ENCODE data around the gene ELP2.

ELP2 gene

DNA sequence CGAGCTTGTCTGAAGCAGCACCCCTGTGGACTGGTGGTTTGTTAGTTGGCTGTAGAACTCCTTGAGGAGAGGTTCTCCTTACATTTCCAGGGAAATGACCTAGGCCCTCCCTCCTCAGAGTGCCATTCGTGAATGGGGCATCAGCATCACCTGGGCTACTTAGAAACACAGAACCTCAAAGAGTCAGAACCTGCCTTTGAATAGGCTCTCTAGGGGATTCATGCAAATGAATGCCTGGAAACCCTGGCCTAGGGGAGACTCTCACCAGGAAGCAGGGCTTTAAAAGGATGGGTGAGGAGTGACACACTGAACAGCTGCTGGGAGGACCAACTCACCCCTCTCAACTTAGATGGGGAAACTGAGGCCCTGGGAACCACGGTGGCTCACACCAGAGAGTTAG, 55.5 kb downstream of the ELP2 start:
- Histone ChIP-seq H4K91ac (ENCODE audit: low read length) (no peak overlapping the region), H3K14ac (ENCODE audit: low read length in 2 of 2) (no peak overlapping the region), H3K9ac (ENCODE audit: low read length) (no peak overlapping the region), H2BK5ac (ENCODE audit: low read depth, low read length, poor library complexity, severe bottlenecking) (no peak overlapping the region), H3K23ac (ENCODE audit: low read length in 2 of 2) (no peak overlapping the region), H3K4me3 (ENCODE audit: insufficient read depth in 1 of 2, low read depth in 1 of 2, low read length in 2 of 2) (no peak overlapping the region), H3K4ac (ENCODE audit: low read depth in 1 of 2, low read length in 2 of 2) (no peak overlapping the region), H4K8ac (ENCODE audit: low read length) (no peak overlapping the region), H3K9me3 (ENCODE audit: control insufficient read depth, low read length) (no peaks in the 10 kb centered on the region), H3K27me3 (ENCODE audit: control insufficient read depth in 1 of 2, insufficient read depth in 1 of 2, low read length in 2 of 2) (no peaks in the 10 kb centered on the region), H3K4me2 (ENCODE audit: low read length, poor library complexity, severe bottlenecking) (no peak overlapping the region), H3K79me1 (replicated peaks; ENCODE audit: low read length, poor library complexity, severe bottlenecking) (peaks cover 35% of the 10 kb centered on the region), H3K27ac (ENCODE audit: low read length, poor library complexity, severe bottlenecking) (no peak overlapping the region), H3K4me1 (ENCODE audit: control insufficient read depth, insufficient read depth, low read depth, low read length) (peaks cover 32% of the 10 kb centered on the region), H2BK15ac (ENCODE audit: low read depth, poor library complexity, severe bottlenecking) (no peak overlapping the region), H2AFZ (ENCODE audit: low read depth, low read length) (no peak overlapping the region), H2BK120ac (ENCODE audit: low read depth, low read length) (no peak overlapping the region), H2BK12ac (ENCODE audit: low read length in 2 of 2) (no peak overlapping the region), H2AK5ac (ENCODE audit: low read length, severe bottlenecking) (peak overlapping the region; percentile 24), H3K18ac (ENCODE audit: low read depth in 1 of 2, low read length in 2 of 2) (no peak overlapping the region), H3K36me3 (ENCODE audit: control insufficient read depth in 1 of 2, insufficient read depth in 2 of 2, low read depth in 1 of 2, low read length in 2 of 2) (peaks cover 0 to 3% of the 10 kb centered on the region in 2 experiments)
- 64% methylated on average over 3 of the region's 3 CpGs for WGBS
- DNase-seq = no peak

DNA sequence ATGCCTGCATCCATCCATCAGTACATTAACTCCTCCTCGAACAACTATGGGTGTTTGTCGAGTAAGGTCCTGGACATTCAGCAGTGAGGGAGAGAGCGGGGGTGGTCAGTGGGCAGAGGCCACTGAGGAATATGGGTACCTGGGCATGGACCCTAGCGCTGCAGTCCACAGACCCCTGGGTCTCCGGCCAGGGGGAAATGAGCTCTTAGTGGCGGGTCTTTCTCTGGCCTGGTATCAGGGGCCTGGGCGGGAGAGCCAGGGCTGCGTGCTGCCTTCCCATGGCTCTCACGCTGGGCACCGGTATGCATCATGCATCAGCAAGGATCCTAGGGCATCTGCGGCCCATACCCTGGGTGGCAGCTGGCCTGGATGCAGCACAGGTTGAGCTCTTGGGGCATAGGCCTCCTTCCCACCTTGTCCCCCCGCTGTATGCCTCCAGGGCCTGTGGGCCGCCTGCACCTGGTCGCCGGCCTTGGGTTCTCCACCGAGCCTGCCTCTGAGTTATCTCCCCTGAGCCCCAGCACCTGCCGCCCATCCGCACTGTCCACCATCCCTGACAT, 56.3 kb downstream of the ELP2 start:
- Histone ChIP-seq H2BK5ac (ENCODE audit: low read depth, low read length, poor library complexity, severe bottlenecking) (no peak overlapping the region), H4K91ac (ENCODE audit: low read length) (peak overlapping the region; percentile 44), H2BK12ac (ENCODE audit: low read length in 2 of 2) (no peak overlapping the region), H3K18ac (ENCODE audit: low read depth in 1 of 2, low read length in 2 of 2) (peak overlapping the region in 1 of 2 experiments; percentile 5), H3K4me3 (ENCODE audit: insufficient read depth in 1 of 2, low read depth in 1 of 2, low read length in 2 of 2) (peak overlapping the region; percentile 86 to 96), H3K14ac (ENCODE audit: low read length in 2 of 2) (peak overlapping the region in 1 of 2 experiments; percentile 5), H3K9me3 (ENCODE audit: control insufficient read depth, low read length) (no peaks in the 10 kb centered on the region), H4K8ac (ENCODE audit: low read length) (no peak overlapping the region), H3K4ac (ENCODE audit: low read depth in 1 of 2, low read length in 2 of 2) (no peak overlapping the region), H3K4me1 (ENCODE audit: control insufficient read depth, insufficient read depth, low read depth, low read length) (peaks cover 32% of the 10 kb centered on the region), H3K79me1 (replicated peaks; ENCODE audit: low read length, poor library complexity, severe bottlenecking) (peaks cover 35% of the 10 kb centered on the region), H3K27ac (ENCODE audit: low read length, poor library complexity, severe bottlenecking) (no peak overlapping the region), H2BK15ac (ENCODE audit: low read depth, poor library complexity, severe bottlenecking) (no peak overlapping the region), H2BK120ac (ENCODE audit: low read depth, low read length) (no peak overlapping the region), H3K23ac (ENCODE audit: low read length in 2 of 2) (peak overlapping the region in 1 of 2 experiments; percentile 27), H3K4me2 (ENCODE audit: low read length, poor library complexity, severe bottlenecking) (peak overlapping the region; percentile 81), H3K9ac (ENCODE audit: low read length) (peak overlapping the region; percentile 92), H2AFZ (ENCODE audit: low read depth, low read length) (no peak overlapping the region), H3K36me3 (ENCODE audit: control insufficient read depth in 1 of 2, insufficient read depth in 2 of 2, low read depth in 1 of 2, low read length in 2 of 2) (peaks cover 0 to 3% of the 10 kb centered on the region in 2 experiments), H3K27me3 (ENCODE audit: control insufficient read depth in 1 of 2, insufficient read depth in 1 of 2, low read length in 2 of 2) (no peaks in the 10 kb centered on the region), H2AK5ac (ENCODE audit: low read length, severe bottlenecking) (peak overlapping the region; percentile 30)
- DNase-seq = no peak
- WGBS = 74% methylated on average over 18 of the region's 18 CpGs

DNA sequence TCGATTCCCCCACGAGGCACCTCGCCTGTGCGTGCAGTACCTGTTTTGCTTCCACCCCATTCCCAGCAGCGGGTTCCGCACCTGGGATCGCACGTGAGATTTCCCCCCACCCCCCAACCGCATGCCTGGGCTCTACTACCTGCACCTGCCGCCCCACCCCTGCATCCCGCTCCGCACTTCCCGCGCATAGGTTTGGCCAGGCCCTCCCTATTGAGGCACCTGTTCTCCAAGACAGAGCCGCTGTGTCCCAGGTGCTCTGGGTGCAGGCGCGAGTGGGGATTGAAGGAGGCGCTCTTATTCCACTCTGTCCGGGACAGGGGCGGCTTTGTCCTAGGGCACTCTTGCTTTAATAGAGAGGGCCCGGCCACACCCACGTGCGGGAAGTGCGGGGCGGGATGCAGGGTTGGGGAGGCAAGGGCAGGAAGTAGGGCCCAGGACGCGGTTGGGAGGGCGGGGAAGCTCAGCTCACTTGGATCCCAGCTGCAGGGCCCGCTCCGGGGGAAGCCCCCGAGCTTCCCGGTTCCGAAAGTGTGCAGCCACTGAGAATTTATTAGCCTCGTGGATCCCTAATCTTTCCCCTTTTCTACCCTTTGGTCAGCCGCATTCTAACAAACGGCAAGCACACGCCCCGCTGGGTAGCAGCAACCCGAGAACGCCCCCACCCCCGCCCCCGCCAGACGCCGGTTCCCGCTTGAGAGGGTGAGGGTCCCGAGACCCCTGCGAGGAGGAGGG, 56.9 kb downstream of the ELP2 start:
- H3K4me1 ChIP-seq (ENCODE audit: control insufficient read depth, insufficient read depth, low read depth, low read length) = peaks cover 30% of the 10 kb centered on the region

DNA sequence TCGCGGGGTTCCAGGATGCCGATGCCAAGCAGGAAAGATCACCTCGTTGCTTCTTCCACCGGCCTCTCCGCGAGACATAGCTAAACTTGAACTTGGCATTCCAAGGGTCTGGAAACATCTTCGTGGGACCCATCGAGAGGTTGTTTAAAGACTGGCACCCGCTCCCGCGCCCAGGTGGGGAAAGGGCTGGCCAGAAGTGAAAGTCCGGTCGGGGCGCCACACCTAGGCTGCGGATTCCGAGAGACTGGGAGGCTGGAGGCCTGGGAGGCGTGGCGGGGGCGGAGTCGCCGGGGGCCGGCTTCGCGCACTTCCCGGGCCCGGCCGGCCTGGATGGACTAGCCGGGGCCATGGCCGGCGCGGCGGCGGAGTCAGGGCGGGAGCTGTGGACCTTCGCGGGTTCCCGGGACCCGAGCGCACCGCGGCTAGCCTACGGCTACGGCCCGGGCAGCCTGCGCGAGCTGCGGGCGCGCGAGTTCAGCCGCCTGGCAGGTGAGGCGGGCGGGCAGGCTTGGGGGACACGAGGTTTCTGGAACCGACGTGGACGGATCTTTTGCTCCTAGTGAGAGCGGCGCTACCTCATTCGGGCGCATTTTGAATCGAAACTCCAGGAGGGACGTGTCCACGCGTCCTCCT, 57.6 kb downstream of the ELP2 start, which contains the start of gene MOCOS:
MOCOS (plus strand) TSS at position 305 of the 633 bp plus-strand sequence; CDS start at position 348, 43 bp downstream.
- no peak within 1 kb of the TSS for H2BK5ac ChIP-seq (ENCODE audit: low read depth, low read length, poor library complexity, severe bottlenecking)
- H3K79me1 ChIP-seq (replicated peaks; ENCODE audit: low read length, poor library complexity, severe bottlenecking) = peaks cover 38% of the 10 kb centered on the region
- WGBS = under 1% methylated on average over 66 of the region's 66 CpGs
- H2AK5ac ChIP-seq (ENCODE audit: low read length, severe bottlenecking) = peak within 1 kb of the TSS; percentile 29
- DNase-seq = peak; percentile 67
- H3K14ac ChIP-seq (ENCODE audit: low read length in 2 of 2) = peak within 1 kb of the TSS in 1 of 2 experiments; percentile 89
- H3K4me3 ChIP-seq (ENCODE audit: insufficient read depth in 1 of 2, low read depth in 1 of 2, low read length in 2 of 2) = peak within 1 kb of the TSS; percentile 86 to 96
- no peak within 1 kb of the TSS for H3K23ac ChIP-seq (ENCODE audit: low read length in 2 of 2)
- H3K4me1 ChIP-seq (ENCODE audit: control insufficient read depth, insufficient read depth, low read depth, low read length) = peaks cover 28% of the 10 kb centered on the region
- peaks cover 0 to 3% of the 10 kb centered on the region in 2 experiments for H3K36me3 ChIP-seq (ENCODE audit: control insufficient read depth in 1 of 2, insufficient read depth in 2 of 2, low read depth in 1 of 2, low read length in 2 of 2)
- peak within 1 kb of the TSS; percentile 46 for H4K8ac ChIP-seq (ENCODE audit: low read length)
- peak within 1 kb of the TSS in 1 of 2 experiments; percentile 29 for H2BK12ac ChIP-seq (ENCODE audit: low read length in 2 of 2)
- H3K4me2 ChIP-seq (ENCODE audit: low read length, poor library complexity, severe bottlenecking) = peak within 1 kb of the TSS; percentile 81
- no peak within 1 kb of the TSS for H4K91ac ChIP-seq (ENCODE audit: low read length)
- H3K9me3 ChIP-seq (ENCODE audit: control insufficient read depth, low read length) = no peaks in the 10 kb centered on the region
- H3K27ac ChIP-seq (ENCODE audit: low read length, poor library complexity, severe bottlenecking) = no peak within 1 kb of the TSS
- no peaks in the 10 kb centered on the region for H3K27me3 ChIP-seq (ENCODE audit: control insufficient read depth in 1 of 2, insufficient read depth in 1 of 2, low read length in 2 of 2)
- peak within 1 kb of the TSS; percentile 16 to 87 for H3K18ac ChIP-seq (ENCODE audit: low read depth in 1 of 2, low read length in 2 of 2)
- H2BK120ac ChIP-seq (ENCODE audit: low read depth, low read length) = no peak within 1 kb of the TSS
- no peak within 1 kb of the TSS for H3K4ac ChIP-seq (ENCODE audit: low read depth in 1 of 2, low read length in 2 of 2)
- peak within 1 kb of the TSS; percentile 60 for H2BK15ac ChIP-seq (ENCODE audit: low read depth, poor library complexity, severe bottlenecking)
- peak within 1 kb of the TSS; percentile 92 for H3K9ac ChIP-seq (ENCODE audit: low read length)
- H2AFZ ChIP-seq (ENCODE audit: low read depth, low read length) = peak within 1 kb of the TSS; percentile 76

More for the DNA sequence above, 56.9 kb downstream of the ELP2 start:
- peaks cover 38% of the 10 kb centered on the region for H3K79me1 ChIP-seq (replicated peaks; ENCODE audit: low read length, poor library complexity, severe bottlenecking)
- peak overlapping the region; percentile 81 for H3K4me2 ChIP-seq (ENCODE audit: low read length, poor library complexity, severe bottlenecking)
- no peak overlapping the region for H4K8ac ChIP-seq (ENCODE audit: low read length)
- H3K4ac ChIP-seq (ENCODE audit: low read depth in 1 of 2, low read length in 2 of 2) = no peak overlapping the region
- H3K14ac ChIP-seq (ENCODE audit: low read length in 2 of 2) = no peak overlapping the region
- no peak overlapping the region for H2BK120ac ChIP-seq (ENCODE audit: low read depth, low read length)
- no peak overlapping the region for H2BK15ac ChIP-seq (ENCODE audit: low read depth, poor library complexity, severe bottlenecking)
- peak overlapping the region; percentile 30 for H2AK5ac ChIP-seq (ENCODE audit: low read length, severe bottlenecking)
- peak overlapping the region in 1 of 2 experiments; percentile 58 for H3K18ac ChIP-seq (ENCODE audit: low read depth in 1 of 2, low read length in 2 of 2)
- H4K91ac ChIP-seq (ENCODE audit: low read length) = no peak overlapping the region
- H2BK12ac ChIP-seq (ENCODE audit: low read length in 2 of 2) = no peak overlapping the region
- peak; percentile 17 for DNase-seq
- no peaks in the 10 kb centered on the region for H3K27me3 ChIP-seq (ENCODE audit: control insufficient read depth in 1 of 2, insufficient read depth in 1 of 2, low read length in 2 of 2)
- H3K36me3 ChIP-seq (ENCODE audit: control insufficient read depth in 1 of 2, insufficient read depth in 2 of 2, low read depth in 1 of 2, low read length in 2 of 2) = peaks cover 0 to 3% of the 10 kb centered on the region in 2 experiments
- peak overlapping the region; percentile 86 to 96 for H3K4me3 ChIP-seq (ENCODE audit: insufficient read depth in 1 of 2, low read depth in 1 of 2, low read length in 2 of 2)
- no peak overlapping the region for H3K23ac ChIP-seq (ENCODE audit: low read length in 2 of 2)
- H3K9me3 ChIP-seq (ENCODE audit: control insufficient read depth, low read length) = no peaks in the 10 kb centered on the region
- no peak overlapping the region for H2BK5ac ChIP-seq (ENCODE audit: low read depth, low read length, poor library complexity, severe bottlenecking)
- 6% methylated on average over 42 of the region's 47 CpGs for WGBS
- H3K9ac ChIP-seq (ENCODE audit: low read length) = peak overlapping the region; percentile 92
- H3K27ac ChIP-seq (ENCODE audit: low read length, poor library complexity, severe bottlenecking) = no peak overlapping the region
- H2AFZ ChIP-seq (ENCODE audit: low read depth, low read length) = peak overlapping the region; percentile 76
